Lung microvascular endothelial cell (primary cell): Measurements from ENCODE around the gene PSMD14. TPM values are rescaled to one million over a fixed set of nuclear protein-coding genes. Genes with fewer than 3 reads are reported as not detected.
A peak's percentile ranks its signal among the peaks of the same experiment; 100 is the strongest.

Experiments used
- DNase-seq, 2 donors: peaks; one replicate each; pipeline versions ENCODE4 v3.0.0 to v3.0.0-alpha.2; 2010; ENCODE audit warnings: low read depth in 2 of 2
- total RNA-seq: library from RNA; depleted of rRNA; stranded (reverse); fragments of >200 nt; gene quantifications from 2 replicates; pipeline ENCODE4 v1.2.1, GENCODE V29; 2014

PSMD14 gene
- total RNA-seq, 1 donor from 2014 or later, result 47.0 TPM

DNA sequence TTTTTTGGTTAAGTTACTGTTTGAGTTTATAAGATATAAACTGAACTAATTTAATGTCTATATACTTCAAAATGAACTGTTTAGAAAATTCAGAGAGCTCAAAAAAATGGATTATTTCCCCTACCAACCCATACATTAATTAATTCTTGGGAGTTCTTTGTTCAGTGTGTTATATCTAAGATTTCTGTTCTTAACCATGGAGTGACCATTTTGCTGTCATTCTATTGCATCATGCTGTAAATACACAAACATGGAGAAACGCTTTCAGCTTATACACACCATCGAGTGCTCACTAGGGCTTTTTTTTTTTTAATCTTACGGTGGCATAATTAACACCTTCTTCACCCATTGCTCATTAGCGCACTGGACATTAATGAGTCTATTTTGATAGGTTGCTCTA is 74.5 kb downstream of the PSMD14 start:
- DNase-seq, result no peak

DNA sequence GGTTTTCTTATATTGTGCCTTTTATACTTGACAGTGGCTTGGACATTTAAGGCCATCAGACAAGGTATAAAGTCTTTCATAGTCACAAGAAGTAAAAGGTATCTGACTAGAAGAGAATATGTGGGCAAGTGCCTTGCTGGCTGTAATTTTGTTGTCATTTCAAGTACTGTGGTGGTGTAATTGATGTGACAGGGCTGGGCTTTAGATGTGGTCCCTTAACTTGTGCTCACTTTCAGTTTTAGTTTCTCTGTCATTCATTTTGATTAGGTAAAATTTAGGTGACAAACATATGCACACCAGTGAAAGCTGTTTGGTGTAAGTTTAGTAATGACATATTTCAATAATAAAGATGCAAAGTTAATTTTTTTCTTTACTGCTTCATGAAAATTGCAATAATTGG is 76.6 kb downstream of the PSMD14 start:
- no peak for DNase-seq

DNA sequence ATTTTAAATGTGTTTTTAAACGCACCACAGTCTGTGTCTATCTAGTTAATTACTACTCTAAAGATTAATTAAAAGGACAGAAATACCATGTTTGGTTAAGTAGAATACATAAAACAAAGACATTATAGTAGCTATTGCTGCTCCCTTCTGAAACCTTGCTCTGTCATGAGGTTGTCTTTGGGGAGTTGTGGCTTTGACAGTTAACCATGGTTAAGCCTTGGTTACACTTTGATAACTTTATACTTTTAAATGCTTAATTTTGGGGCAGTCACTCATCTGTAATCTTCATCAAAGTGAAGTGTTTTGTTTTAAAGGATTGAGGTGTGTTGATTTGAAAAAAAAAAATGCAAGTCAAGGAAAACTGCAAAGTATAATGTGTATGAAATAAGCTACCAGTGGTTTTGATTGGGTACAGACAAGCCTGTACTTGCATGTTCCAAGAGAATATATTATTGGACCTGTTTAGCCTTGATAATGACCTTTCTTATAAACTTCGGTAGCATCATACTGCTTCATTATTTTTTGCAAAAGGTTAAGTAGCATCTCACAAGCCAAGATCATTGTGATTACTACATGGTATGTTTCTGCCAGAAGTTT is 78.1 kb downstream of the PSMD14 start:
- no peak for DNase-seq

DNA sequence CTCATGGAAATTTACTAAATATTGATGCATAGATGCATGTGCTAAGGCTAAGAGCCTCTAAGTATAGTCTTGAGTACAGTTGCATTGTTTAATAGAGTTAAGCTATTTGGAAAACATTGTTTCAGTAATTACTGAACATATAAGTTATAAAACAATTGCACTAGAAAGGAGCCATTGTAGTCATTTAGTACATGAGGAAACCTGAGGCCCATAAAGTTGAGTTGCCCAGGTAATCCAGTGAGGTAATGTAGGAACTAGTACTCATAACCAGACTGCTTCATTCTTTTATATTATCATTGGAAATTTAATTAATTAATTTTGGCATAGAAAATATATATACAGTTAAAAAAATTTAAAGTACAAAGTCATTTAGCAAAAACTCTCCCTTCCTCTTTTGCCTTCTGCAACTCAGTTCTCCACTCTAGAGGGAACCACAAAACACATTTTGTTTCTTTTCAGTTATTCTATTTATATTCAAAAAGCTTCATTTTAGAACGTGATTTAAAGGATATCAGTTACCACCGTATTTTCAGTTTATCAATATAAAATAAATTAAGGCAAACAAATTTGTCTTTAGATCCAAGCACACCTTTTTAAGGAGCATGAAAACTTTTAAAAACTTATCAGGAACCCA is 80.0 kb downstream of the PSMD14 start:
- DNase-seq, result no peak

DNA sequence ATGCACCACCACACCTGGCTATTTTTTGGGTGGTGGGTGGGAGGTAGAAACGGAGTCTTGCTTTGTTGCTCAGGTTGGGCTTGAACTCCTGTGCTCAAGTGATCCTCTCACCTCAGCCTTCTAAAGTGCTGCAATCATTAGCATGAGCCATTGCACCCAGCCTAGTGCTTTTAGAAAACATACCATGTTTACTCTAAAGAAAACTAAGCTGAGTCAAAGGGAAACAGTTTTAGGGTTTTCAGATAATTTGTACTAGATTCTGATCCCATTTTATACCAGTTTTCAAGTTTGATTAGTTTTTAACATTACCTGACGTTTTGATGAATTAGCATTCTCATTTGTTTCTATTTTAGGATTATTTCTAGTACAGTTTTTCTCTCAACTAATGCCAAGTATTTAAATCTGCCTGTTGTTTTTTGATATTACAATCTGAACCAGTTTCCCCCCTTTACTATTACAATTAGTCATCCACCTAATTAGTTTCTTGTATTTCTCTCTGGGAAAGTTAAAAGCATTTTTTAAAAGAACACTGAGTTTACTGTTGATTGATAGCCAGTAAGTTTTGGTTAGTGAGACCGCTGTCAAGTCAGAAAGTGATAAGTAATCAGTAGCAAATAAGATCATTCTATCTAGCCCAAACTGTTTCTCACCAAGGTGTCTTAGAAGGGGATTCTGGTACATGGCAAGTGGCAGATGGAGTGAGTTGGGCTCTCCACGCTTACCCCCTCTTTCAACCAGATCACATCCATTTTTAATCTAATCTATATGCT is 83.7 kb downstream of the PSMD14 start:
- DNase-seq, result no peak

DNA sequence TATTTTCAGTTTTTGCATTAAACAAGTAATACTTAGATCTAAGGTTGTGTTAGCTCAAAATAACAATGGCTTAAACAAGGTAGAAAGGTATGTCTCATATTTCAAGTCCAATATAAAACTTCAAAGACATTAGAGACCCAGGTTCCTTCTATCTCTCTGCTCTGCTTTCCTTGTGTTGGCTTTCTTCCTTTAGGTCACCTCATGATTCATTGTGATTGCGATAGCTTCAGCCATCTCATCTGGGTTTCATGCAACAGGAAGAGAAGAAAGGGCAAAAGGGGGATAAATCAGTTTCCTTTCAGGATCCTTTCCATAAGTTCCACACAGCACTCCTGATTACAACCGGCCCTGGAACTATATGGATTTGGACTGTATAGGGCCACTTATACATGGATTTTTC is 91.9 kb downstream of the PSMD14 start:
- DNase-seq, result no peak

DNA sequence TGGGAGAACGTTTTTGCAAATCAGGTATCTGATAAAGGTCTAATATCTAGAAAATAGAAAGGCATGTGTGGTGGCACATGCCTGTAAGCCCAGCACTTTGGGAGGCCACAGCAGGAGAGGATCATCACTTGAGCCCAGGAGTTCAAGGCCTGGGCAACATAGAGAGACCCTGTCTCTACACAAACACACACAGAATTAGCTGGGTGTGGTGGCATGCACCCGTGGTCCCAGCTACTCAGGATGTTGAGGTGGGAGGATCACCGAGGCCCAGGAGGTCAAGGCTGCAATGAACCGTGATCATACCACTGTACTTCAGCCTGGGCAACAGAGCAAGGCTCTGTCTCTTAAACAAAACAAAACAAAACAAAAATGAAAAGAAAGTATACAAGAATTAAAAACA is 94.1 kb downstream of the PSMD14 start:
- no peak for DNase-seq

DNA sequence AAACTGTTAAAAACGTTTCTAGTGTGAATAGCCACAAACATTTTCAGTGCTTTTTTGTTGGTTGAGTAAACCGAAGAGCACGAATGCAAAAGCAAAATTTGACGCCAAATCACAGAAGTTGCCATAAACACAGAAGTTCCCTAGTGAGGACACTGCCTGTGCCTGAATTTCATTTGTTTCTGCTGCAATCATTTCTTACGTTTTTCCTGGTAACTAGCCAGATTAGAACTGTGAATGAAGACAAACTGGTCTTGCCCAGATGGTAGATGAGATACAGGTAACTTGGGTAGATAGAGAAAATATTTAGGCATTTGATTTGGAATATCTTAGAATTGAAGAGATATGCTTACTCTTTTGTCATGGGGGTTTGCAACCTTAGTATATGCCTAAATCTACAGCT is 98.1 kb downstream of the PSMD14 start:
- no peak for DNase-seq

DNA sequence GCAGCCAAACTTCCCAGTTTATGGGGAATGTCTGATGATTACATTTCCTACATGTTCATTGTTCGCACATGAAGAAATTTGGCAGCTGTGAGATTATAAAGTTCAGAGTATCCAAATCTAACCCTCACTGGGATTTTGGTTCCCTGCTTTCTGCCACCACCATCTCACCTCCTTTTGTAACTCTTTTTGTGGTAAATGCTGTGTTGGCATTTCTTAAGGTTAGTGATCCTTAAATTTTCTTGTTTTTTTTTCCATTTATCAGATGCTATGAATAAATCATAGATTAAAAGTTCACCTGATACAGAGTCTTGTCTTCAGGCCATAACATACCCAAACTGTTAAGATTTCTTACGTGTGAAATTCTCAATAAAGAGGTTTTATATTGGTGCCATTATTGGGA is 99.4 kb downstream of the PSMD14 start:
- no peak for DNase-seq

DNA sequence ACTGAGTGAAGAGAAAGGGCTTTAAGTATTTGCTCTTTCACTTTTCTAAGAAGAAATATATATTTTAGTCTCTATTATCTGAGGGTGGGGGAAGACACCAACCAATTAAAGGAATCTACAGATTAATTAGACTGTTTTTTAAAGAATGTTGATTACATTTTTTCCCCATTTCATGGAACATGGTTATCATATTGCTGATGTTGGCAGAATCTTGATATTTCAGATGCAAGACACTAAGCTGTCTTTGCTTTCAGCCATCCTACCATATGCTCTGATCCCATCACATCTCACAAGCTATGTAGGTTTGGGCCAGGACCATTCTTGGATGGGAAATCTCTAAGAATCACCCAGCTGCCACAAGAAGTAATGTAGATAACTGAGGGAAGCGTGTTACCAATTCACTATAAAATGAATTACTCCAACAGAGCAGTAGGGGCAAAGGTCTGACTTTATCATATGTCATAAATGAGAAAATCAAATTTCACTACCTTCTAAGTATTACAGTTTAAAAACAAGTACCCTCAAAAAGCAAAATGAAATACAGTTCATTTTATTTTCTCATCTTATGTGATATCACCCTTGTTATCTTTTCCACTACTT is 101.2 kb downstream of the PSMD14 start:
- DNase-seq, result no peak

DNA sequence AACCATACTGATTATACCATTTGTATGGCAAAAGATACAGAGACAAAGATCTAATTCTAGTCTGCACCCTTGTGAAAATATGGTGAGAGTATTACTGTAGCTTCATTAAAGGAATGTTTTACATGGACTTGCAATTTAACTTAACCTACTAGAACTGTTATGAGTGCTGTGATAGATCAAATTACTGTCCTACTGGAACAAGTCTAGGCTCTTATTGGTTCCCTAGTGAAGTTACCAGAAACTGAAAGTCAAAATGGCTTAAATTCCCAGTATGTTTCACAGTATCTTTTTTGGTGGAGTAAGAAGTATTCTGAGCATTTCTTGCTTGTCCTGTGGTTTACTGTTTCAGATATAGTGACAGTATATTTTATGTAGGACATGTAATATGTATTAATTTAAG is 104.1 kb downstream of the PSMD14 start:
- no peak for DNase-seq

DNA sequence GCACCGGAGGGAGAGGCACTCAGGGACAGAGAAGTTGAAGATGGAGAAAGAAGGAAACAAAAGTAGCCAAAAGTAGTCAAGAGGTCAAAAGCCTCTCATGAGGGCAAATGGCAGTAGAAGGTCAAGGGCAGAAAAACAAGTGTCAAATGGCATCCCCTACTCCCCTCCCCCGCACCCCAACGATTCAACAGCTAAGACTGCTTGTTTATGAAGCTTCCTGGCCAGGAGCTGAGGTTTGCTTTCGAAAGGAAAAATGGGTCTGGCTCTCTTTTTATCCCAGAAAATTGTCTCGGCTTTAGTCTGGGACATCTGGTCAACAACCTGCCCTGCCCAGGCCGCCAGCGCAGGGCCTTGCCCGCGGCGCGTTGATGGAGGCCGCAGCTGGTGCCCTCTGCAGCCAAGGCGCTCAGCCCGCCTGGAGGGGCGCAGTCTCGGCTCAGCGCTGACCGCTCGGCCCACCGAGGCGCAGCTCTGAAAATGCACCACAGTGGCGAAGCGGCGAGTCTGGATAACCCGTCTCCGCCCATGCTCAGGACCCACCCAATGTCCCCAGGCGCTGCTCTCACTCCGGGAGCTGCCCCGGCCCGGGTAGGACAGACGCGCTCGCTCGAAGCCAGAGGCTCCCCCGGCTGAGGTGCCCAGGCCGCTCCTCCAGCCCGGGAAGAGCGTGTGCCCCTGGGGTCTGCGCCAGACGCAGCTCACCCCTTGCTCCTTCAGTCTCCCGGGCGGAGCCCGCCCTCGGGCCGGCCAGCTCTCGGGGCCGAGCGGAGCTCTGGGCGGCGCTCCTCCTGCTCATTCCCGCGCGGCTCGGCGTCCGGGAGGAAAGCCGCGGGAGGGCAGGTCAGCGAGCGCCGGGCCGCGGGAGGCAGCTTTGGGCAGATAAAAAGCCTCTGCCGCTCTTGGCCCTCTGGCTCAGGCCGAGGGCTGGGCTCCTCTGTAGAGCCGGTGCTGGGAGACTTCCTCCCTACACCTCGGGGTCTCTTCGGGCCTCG is 106.1 kb downstream of the PSMD14 start:
- peak; percentile 26 to 39 for DNase-seq

DNA sequence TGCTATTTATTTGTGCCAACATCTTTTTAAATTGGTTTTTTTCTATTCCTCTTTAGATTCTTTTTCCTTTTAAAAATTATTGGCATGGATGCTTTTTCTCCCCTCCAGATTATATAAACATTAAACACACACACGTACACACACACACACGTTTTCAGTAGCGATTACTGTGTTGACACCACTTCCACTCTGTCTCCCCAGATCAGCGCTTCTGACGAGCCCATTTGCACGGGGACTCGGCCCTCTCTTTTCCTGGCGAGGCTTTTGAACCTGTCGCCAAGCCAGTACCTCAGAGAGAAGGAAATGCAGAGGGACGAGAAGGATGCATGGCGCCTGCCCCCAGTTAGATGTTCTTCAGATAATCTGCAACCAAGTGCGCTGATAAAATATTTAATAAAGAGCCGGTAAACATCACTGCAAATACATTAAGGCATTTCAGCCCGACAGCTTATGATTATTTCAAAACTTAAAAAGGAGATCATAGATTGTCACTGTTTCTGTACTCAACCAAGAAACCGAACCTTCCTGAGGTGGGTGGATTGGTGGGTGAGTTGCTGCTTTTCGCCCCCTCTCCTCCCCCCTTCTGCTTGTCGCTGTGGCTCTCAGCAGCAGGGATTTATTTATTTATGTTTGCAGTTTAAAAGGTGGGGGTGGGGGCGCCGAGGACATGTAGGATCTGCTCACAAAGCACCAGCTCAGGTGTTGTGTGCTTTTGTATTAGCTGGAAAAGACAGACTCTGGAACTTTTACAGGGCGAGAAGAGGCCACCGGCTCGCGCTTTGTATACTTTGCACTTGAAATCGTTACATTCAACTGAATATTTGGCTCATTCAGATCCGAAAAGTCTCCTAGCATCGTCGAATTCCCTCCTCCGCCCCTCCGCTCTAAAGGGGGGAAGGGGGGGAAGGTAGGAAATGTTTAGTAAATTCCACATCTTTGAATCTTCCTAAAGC is 107.1 kb downstream of the PSMD14 start:
- DNase-seq, result peak in 1 of 2 donors; percentile 25

DNA sequence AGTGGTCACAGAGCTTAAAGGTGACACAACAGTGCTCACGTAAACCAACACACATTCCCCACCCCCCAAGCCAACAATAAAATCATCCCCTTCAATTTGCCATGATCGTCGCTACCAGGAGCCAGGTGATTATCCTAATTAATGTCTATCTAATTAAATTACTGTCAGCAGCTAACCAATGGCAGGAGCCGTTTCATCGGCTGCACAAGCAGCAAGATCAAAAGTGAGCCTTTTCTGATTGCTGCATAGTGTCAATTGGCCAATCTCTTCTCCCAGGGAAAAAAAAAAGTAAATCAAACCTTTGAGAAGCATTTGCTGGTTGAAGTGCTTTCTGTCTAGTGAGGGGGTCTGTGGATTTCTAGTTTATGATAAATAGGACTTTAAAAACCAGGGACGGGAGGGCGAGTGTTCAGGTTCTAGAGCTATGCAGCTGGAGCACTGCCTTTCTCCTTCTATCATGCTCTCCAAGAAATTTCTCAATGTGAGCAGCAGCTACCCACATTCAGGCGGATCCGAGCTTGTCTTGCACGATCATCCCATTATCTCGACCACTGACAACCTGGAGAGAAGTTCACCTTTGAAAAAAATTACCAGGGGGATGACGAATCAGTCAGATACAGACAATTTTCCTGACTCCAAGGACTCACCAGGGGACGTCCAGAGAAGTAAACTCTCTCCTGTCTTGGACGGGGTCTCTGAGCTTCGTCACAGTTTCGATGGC is 107.9 kb downstream of the PSMD14 start, which contains the start of gene TBR1:
TSS of gene TBR1 (plus strand) at position 311 of the 721 bp plus-strand sequence. CDS start at position 425, 114 bp downstream.
- DNase-seq, result no peak

DNA sequence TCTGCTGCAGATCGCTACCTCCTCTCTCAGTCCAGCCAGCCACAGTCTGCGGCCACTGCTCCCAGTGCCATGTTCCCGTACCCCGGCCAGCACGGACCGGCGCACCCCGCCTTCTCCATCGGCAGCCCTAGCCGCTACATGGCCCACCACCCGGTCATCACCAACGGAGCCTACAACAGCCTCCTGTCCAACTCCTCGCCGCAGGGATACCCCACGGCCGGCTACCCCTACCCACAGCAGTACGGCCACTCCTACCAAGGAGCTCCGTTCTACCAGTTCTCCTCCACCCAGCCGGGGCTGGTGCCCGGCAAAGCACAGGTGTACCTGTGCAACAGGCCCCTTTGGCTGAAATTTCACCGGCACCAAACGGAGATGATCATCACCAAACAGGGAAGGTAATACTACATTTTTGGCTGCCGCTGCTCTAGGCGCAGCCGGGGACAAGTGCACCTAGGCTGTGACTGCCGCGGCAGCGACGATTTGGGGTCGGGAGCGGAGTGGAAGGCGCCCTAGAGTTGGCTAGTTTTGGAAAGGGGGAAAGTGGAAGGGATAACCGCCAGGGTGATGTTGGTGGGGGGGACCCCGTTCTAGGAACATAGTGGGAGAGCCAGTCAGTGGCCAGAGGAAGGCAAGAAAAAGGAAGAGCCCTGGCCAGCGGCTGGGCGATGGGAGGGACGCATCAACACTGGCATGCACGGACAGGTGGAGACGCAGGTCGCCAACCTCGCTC is 108.6 kb downstream of the PSMD14 start:
- no peak for DNase-seq

DNA sequence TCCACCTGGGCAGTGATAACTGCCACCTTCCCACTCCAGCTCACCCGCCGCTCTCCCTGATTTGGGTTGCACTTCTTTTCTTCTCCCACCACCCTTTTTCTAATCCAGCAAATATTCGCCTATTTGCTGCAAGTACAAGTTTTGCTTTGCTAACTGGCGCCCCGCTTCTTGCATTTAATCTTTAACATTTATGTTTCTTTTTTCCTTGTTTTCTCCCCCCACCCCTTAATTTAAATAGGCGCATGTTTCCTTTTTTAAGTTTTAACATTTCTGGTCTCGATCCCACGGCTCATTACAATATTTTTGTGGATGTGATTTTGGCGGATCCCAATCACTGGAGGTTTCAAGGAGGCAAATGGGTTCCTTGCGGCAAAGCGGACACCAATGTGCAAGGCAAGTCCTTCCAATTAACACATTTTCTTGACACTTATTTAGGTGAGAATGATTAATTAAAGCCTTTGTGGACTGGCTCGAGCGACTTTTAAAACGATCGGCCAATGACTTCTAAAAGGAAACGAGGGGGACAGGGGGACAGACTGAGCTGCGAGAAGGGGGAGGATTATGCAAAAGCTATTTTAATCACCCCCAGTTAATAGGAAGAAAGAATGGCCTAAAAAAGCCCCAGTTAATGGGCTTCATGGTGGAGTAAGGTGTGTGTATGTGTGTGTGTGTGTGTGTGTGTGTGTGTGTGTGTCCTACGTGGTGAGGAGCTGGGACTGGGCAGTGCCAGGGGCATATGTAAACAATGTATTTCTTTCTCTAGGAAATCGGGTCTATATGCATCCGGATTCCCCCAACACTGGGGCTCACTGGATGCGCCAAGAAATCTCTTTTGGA is 109.4 kb downstream of the PSMD14 start:
- no peak for DNase-seq

DNA sequence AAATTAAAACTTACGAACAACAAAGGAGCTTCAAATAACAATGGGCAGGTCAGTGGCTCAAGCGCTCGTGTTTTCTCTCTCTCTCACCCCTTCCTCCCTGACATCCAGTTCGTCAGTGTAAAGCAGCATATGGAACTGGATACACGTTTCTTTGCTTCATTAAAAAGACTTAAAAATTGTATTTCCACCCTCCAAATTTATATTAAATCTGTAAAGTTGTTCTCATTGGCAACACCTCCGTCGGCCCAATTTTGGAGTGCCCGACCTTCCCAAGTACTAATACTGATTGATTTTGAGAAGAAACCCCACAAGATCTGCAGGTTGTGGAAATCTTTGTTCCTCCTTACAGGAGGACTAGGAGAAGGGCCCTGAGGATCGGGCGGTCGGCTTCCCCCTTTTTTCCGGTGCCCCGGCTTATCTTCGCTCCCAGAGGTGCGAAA is 110.1 kb downstream of the PSMD14 start:
- DNase-seq, result no peak
